Measurements from ENCODE around the gene RIPOR2. TPM values are rescaled to one million over a fixed set of nuclear protein-coding genes. Genes with fewer than 3 reads are reported as not detected.

Gene RIPOR2
- total and polyA plus RNA-seq, 4 donors, result 1.6 to 10.9 (median 3.7) TPM

DNA sequence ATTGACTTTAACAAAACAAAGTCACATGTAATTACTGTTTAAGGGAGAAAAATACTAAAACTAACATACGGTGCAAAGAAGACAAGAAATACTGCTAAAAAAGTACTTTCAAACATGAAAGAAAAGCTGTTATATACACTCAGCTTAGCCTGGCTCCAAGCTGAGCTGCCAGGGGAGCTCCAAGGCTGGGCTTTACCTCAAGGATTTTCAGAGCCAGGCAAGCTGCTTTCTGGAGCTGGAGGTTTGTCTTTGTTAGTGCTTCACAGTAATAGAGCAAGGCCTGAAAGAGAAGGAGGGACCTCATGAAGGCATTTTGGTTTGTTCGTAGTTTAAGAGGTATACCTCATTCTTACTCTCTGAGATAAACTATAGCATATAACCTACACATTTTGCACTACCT is 117.4 kb downstream of the RIPOR2 start:
- TF ChIP-seq TAF1 (conservative IDR thresholded peaks at IDR 0.05) (no peak), RAD21 (IDR thresholded peaks at IDR 0.05) (no peak), EGR1 (IDR thresholded peaks at IDR 0.05; ENCODE audit: low read depth in 2 of 2) (no peak), YY1 (IDR thresholded peaks at IDR 0.05) (no peak), ZBTB33 (IDR thresholded peaks at IDR 0.05) (no peak), HNF4A (conservative IDR thresholded peaks at IDR 0.05) (no peak), HNF4G (IDR thresholded peaks at IDR 0.05) (no peak), MAX (IDR thresholded peaks at IDR 0.05) (no peak), SP1 (IDR thresholded peaks at IDR 0.05) (no peak), CTCF (IDR thresholded peaks at IDR 0.05; ENCODE audit: low read depth, low read length, missing input control) (no peak), JUND (IDR thresholded peaks at IDR 0.05) (no peak), NR2F2 (IDR thresholded peaks at IDR 0.05) (no peak), REST (IDR thresholded peaks at IDR 0.05) (no peak), RXRA (IDR thresholded peaks at IDR 0.05) (no peak), FOXA2 (IDR thresholded peaks at IDR 0.05) (no peak), ATF3 (IDR thresholded peaks at IDR 0.05) (no peak), GABPA (IDR thresholded peaks at IDR 0.05 in 1 of 2, conservative IDR thresholded peaks at IDR 0.05 in 1 of 2) (no peak), FOXA1 (IDR thresholded peaks at IDR 0.05) (no peak)

More for the DNA sequence above, 117.4 kb downstream of the RIPOR2 start:
- Histone ChIP-seq H3K9me3 (ENCODE audit: control insufficient read depth in 4 of 4, low read length in 3 of 4) (no peaks in the 10 kb centered on the region), H3K4me1 (ENCODE audit: control insufficient read depth in 4 of 4, insufficient read depth in 4 of 4, low read length in 3 of 4) (no peaks in the 10 kb centered on the region), H3K27me3 (ENCODE audit: control insufficient read depth in 4 of 4, insufficient read depth in 4 of 4, low read length in 3 of 4) (no peaks in the 10 kb centered on the region), H3K27ac (ENCODE audit: low read depth in 1 of 2, low read length in 2 of 2) (no peak overlapping the region), H3K36me3 (ENCODE audit: control insufficient read depth in 4 of 4, insufficient read depth in 3 of 4, low read depth in 1 of 4, low read length in 3 of 4) (no peaks in the 10 kb centered on the region), H3K9ac (ENCODE audit: low read depth in 1 of 2, low read length in 2 of 2) (no peak overlapping the region), H3K4me3 (ENCODE audit: low read depth in 1 of 3, low read length in 3 of 3) (no peak overlapping the region)
- 85% methylated on average over 2 of the region's 2 CpGs for WGBS
- DNase-seq (ENCODE audit: low spot score), result no peak

Measured in liver (tissue), 9 donors.